CD14-positive monocyte (primary cell): Measurements from ENCODE around the gene DYSF. TPM values are rescaled to one million over a fixed set of nuclear protein-coding genes. Genes with fewer than 3 reads are reported as not detected.

Experiments
- DNase-seq, 3 donors: peaks; one replicate each; pipeline ENCODE4 v3.0.0-alpha.2; 2011 to 2022
- H2AFZ ChIP-seq: 2 replicates; pipeline ENCODE4 v1.6.0; 2012; ENCODE audit warnings: mild to moderate bottlenecking, low read depth, low read length, inconsistent platforms; ENCODE audit not compliant: insufficient read depth, poor library complexity, severe bottlenecking
- H3K27ac ChIP-seq, 2 donors: 1 replicate in 1 of 2; 2 replicates in 1 of 2; pipeline ENCODE4 v1.5.1; 2012 to 2013; ENCODE audit warnings: low read length in 2 of 2, control low read depth in 1 of 2, inconsistent platforms in 1 of 2, low read depth in 1 of 2, mild to moderate bottlenecking in 1 of 2
- H3K27me3 ChIP-seq, 2 donors: one replicate each; pipeline versions ENCODE4 v1.6.0 to v1.6.1; 2011 to 2013; ENCODE audit warnings: low read length in 2 of 2; ENCODE audit not compliant: control insufficient read depth in 2 of 2, insufficient read depth in 2 of 2
- H3K36me3 ChIP-seq, 2 donors: replicated peaks in 1 of 2; 1 replicate in 1 of 2; 2 replicates in 1 of 2; pipeline versions ENCODE4 v1.5.1 to v1.6.1; 2012 to 2013; ENCODE audit warnings: low read length in 2 of 2, control low read depth in 1 of 2, inconsistent platforms in 1 of 2, mild to moderate bottlenecking in 1 of 2; ENCODE audit not compliant: insufficient read depth in 2 of 2, control insufficient read depth in 1 of 2
- H3K4me1 ChIP-seq, 2 donors: 1 replicate in 1 of 2; 2 replicates in 1 of 2; pipeline versions ENCODE4 v1.5.1 to v1.6.1; 2012 to 2013; ENCODE audit warnings: low read length in 2 of 2, control low read depth in 1 of 2, inconsistent platforms in 1 of 2, mild to moderate bottlenecking in 1 of 2, moderate library complexity in 1 of 2; ENCODE audit not compliant: insufficient read depth in 2 of 2, control insufficient read depth in 1 of 2
- H3K4me2 ChIP-seq: replicated peaks from 2 replicates; pipeline ENCODE3; 2012; ENCODE audit warnings: low read length, moderate library complexity, mild to moderate bottlenecking; ENCODE audit not compliant: poor library complexity, severe bottlenecking; ENCODE audit errors: extremely low read depth
- H3K4me3 ChIP-seq, 3 experiments: fragments of 200-600 bp in 1 of 3; sonication (generic) in 1 of 3; replicated peaks in 1 of 3; 1 replicate in 2 of 3; 2 replicates in 1 of 3; pipeline ENCODE4 v1.5.1; 2011 to 2013; ENCODE audit warnings: low read length in 3 of 3, mild to moderate bottlenecking in 3 of 3, control low read depth in 2 of 3, low read depth in 2 of 3, inconsistent platforms in 1 of 3, moderate library complexity in 1 of 3
- H3K79me2 ChIP-seq: 2 replicates; pipeline ENCODE4 v1.6.0; 2012; ENCODE audit warnings: mild to moderate bottlenecking, control low read depth, inconsistent platforms, low read length, moderate library complexity; ENCODE audit not compliant: insufficient read depth
- H3K9ac ChIP-seq: 2 replicates; pipeline ENCODE4 v1.6.0; 2017; ENCODE audit warnings: low read length, mild to moderate bottlenecking; ENCODE audit not compliant: insufficient read depth, poor library complexity, severe bottlenecking
- H3K9me3 ChIP-seq, 2 donors: replicated peaks in 1 of 2; 1 replicate in 1 of 2; 2 replicates in 1 of 2; pipeline versions ENCODE4 v1.5.1 to v1.6.1; 2012 to 2013; ENCODE audit warnings: low read length in 2 of 2, control low read depth in 1 of 2; ENCODE audit not compliant: control insufficient read depth in 1 of 2, insufficient read depth in 1 of 2
- H4K20me1 ChIP-seq: 2 replicates; pipeline ENCODE4 v1.6.0; 2012; ENCODE audit warnings: mild to moderate bottlenecking, low read length, control low read depth, moderate library complexity; ENCODE audit not compliant: insufficient read depth
- H3K27ac Mint-ChIP-seq, 7 donors: one replicate each; pipeline ENCODE4 v1.8.0; 2020; ENCODE audit warnings: mild to moderate bottlenecking in 7 of 7, mixed read lengths in 7 of 7, moderate library complexity in 6 of 7, inconsistent platforms in 2 of 7
- H3K27me3 Mint-ChIP-seq, 3 donors: one replicate each; pipeline ENCODE4 v1.8.0; 2021 to 2022; ENCODE audit warnings: low read depth in 3 of 3, mild to moderate bottlenecking in 3 of 3, mixed read lengths in 3 of 3, moderate library complexity in 3 of 3, inconsistent platforms in 1 of 3
- H3K36me3 Mint-ChIP-seq, 2 donors: one replicate each; pipeline ENCODE4 v1.8.0; 2020; ENCODE audit warnings: mixed read lengths in 2 of 2, inconsistent platforms in 1 of 2, mild to moderate bottlenecking in 1 of 2
- H3K4me1 Mint-ChIP-seq: one replicate; pipeline ENCODE4 v1.8.0; 2020; ENCODE audit warnings: mild to moderate bottlenecking, mixed read lengths
- H3K4me3 Mint-ChIP-seq, 2 donors: one replicate each; pipeline ENCODE4 v1.8.0; 2020; ENCODE audit warnings: mild to moderate bottlenecking in 2 of 2, mixed read lengths in 2 of 2, moderate library complexity in 1 of 2
- H3K9me3 Mint-ChIP-seq, 7 donors: one replicate each; pipeline ENCODE4 v1.8.0; 2020 to 2022; ENCODE audit warnings: mixed read lengths in 7 of 7, mild to moderate bottlenecking in 6 of 7, moderate library complexity in 6 of 7, inconsistent platforms in 2 of 7
- WGBS: methylation state at CpG from one replicate; pipeline ENCODE4 v1.1.5; 2013; ENCODE audit warnings: missing lambda C conversion rate; ENCODE audit not compliant: insufficient coverage; 5-methylcytosine and 5-hydroxymethylcytosine counted together
- intact Hi-C, 2 donors: fragments of 100-400 bp; cut with micrococcal nuclease; formaldehyde crosslinking; loops; one replicate each; pipeline versions ENCODE4 v1.15.0 to v1.15.1; 2023
- polyA plus RNA-seq, 3 donors: library from polyadenylated mRNA; depleted of rRNA in 1 of 3; unstranded in 2 of 3; stranded (reverse) in 1 of 3; fragments of 300-500 nt in 2 of 3; fragments of >200 nt in 1 of 3; fragmentation: Illumina TruSeq in 2 of 3; gene quantifications; 1 replicate in 2 of 3; 2 replicates in 1 of 3; pipeline ENCODE4 v1.2.3, GENCODE V29; 2012 to 2021
- TF ChIP-seq, protein P1 (sequence below): fragments of 200-600 bp; IDR thresholded peaks from one replicate; pipeline ENCODE4 v1.8.0; 2022; ENCODE audit warnings: antibody characterized with exemption, mild to moderate bottlenecking

DYSF gene
- polyA plus RNA-seq, 3 donors: 16.1 to 72.5 (median 31.2) TPM

DNA sequence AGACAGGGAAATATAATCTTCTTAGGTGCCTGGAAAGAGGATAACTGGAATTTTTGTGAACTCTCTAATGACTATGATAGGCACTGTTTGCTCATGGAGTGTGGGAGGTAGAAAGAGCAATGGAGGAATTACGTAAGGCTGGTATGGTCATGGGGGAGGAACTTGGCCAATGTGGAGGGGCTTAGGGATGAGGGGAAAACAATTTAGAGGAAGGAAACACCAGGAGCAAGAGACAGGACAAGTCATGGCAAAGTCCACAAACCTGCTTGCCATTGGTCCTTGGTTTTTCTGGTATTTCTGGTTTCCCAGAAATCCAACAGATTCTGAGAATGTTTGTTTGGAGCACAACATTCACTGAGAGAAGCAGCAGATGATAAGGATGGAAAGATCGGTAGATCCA lies 274.2 kb downstream of the DYSF start:
- no peak overlapping the region for H3K4me3 Mint-ChIP-seq
- no CpG with 5 or more reads among the region's 2 CpGs for WGBS
- TF ChIP-seq, protein P1, sequence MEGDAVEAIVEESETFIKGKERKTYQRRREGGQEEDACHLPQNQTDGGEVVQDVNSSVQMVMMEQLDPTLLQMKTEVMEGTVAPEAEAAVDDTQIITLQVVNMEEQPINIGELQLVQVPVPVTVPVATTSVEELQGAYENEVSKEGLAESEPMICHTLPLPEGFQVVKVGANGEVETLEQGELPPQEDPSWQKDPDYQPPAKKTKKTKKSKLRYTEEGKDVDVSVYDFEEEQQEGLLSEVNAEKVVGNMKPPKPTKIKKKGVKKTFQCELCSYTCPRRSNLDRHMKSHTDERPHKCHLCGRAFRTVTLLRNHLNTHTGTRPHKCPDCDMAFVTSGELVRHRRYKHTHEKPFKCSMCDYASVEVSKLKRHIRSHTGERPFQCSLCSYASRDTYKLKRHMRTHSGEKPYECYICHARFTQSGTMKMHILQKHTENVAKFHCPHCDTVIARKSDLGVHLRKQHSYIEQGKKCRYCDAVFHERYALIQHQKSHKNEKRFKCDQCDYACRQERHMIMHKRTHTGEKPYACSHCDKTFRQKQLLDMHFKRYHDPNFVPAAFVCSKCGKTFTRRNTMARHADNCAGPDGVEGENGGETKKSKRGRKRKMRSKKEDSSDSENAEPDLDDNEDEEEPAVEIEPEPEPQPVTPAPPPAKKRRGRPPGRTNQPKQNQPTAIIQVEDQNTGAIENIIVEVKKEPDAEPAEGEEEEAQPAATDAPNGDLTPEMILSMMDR: no peak
- intact Hi-C loops: no loop called here
- H3K9me3 Mint-ChIP-seq: peaks cover 8 to 15% (median 12%) of the 10 kb centered on the region in 7 donors
- no peak overlapping the region for H3K9ac ChIP-seq
- no peaks in the 10 kb centered on the region for H3K4me1 ChIP-seq
- H3K4me3 ChIP-seq: no peak overlapping the region
- no peak overlapping the region for H3K4me2 ChIP-seq
- H3K79me2 ChIP-seq: no peaks in the 10 kb centered on the region
- no peaks in the 10 kb centered on the region for H3K36me3 Mint-ChIP-seq
- no peaks in the 10 kb centered on the region for H3K27me3 ChIP-seq
- H3K9me3 ChIP-seq: peaks cover 0 to 35% of the 10 kb centered on the region in 2 donors
- H3K27ac Mint-ChIP-seq: no peak overlapping the region
- H3K36me3 ChIP-seq: no peaks in the 10 kb centered on the region
- no peaks in the 10 kb centered on the region for H3K4me1 Mint-ChIP-seq
- DNase-seq: no peak
- no peak overlapping the region for H3K27ac ChIP-seq
- H3K27me3 Mint-ChIP-seq: peaks cover 0 to 6% (median 0%) of the 10 kb centered on the region in 3 donors
- H2AFZ ChIP-seq: no peak overlapping the region
- H4K20me1 ChIP-seq: no peaks in the 10 kb centered on the region

DNA sequence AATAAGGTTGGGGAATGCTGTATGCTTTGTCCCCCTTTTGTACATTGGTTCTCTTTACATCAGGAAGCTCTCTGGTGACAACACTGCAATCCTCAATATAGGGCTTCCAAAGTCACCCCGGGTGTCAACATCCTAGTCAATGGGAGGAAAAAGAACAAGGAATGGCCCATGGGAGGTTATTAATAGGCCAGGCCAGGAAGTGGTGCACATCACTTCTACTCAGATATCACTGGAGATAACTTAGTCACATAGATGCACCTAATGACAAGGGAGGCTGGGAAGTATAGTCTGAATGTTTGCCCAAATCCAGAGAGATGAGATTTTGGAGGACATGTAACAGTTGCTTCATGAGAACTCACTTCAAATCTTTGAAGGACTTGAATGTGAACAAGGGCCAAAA lies 274.7 kb downstream of the DYSF start:
- Mint-ChIP-seq H3K27ac (no peak overlapping the region), H3K4me1 (no peaks in the 10 kb centered on the region), H3K9me3 (peaks cover 6 to 18% (median 12%) of the 10 kb centered on the region in 7 donors), H3K4me3 (no peak overlapping the region), H3K36me3 (no peaks in the 10 kb centered on the region), H3K27me3 (peaks cover 0 to 6% (median 0%) of the 10 kb centered on the region in 3 donors)
- Histone ChIP-seq H3K36me3 (no peaks in the 10 kb centered on the region), H3K4me1 (no peaks in the 10 kb centered on the region), H4K20me1 (no peaks in the 10 kb centered on the region), H3K27me3 (no peaks in the 10 kb centered on the region), H3K27ac (no peak overlapping the region), H3K9me3 (peaks cover 0 to 38% of the 10 kb centered on the region in 2 donors), H3K79me2 (no peaks in the 10 kb centered on the region), H2AFZ (no peak overlapping the region), H3K4me3 (no peak overlapping the region), H3K9ac (no peak overlapping the region), H3K4me2 (no peak overlapping the region)
- WGBS: no CpG with 5 or more reads among the region's 1 CpG
- intact Hi-C loops: no loop called here
- TF ChIP-seq, protein P1: no peak
- DNase-seq: no peak
